Smooth muscle cell (in vitro differentiated cells): Measurements from ENCODE around the gene UBTFL1. TPM values are rescaled to one million over a fixed set of nuclear protein-coding genes. Genes with fewer than 3 reads are reported as not detected.
A peak's percentile ranks its signal among the peaks of the same experiment; 100 is the strongest.
"Not testable (repeated sequence)": the region's sequence is repeated elsewhere in the genome, so short reads cannot be mapped to it uniquely, and the experiment has no call there.

Experiments
- DNase-seq: peaks from one replicate; lab custom pipeline; 2025; ENCODE audit not compliant: unreplicated experiment; lab: John Stamatoyannopoulos, UW
- H2AFZ ChIP-seq: fragments of 200-600 bp; sonication (generic); 2 replicates; pipeline ENCODE4 v1.6.0; 2016; ENCODE audit warnings: antibody characterized with exemption, low read depth, mild to moderate bottlenecking
- H3F3A ChIP-seq: fragments of 200-600 bp; sonication (generic); 2 replicates; pipeline ENCODE4 v1.6.0; 2017; ENCODE audit warnings: antibody characterized with exemption, low read depth
- H3K27ac ChIP-seq: fragments of 200-600 bp; sonication (generic); 2 replicates; pipeline ENCODE4 v1.5.1; 2016; ENCODE audit warnings: low read depth, mild to moderate bottlenecking
- H3K27me3 ChIP-seq: fragments of 200-600 bp; sonication (generic); 2 replicates; pipeline ENCODE4 v1.6.1; 2016; ENCODE audit warnings: low read depth, mild to moderate bottlenecking
- H3K36me3 ChIP-seq: fragments of 200-600 bp; sonication (generic); 2 replicates; pipeline ENCODE4 v1.5.1; 2016; ENCODE audit warnings: low read depth
- H3K4me1 ChIP-seq: fragments of 200-600 bp; sonication (generic); 2 replicates; pipeline ENCODE4 v1.5.1; 2016; ENCODE audit warnings: low read depth
- H3K4me2 ChIP-seq: fragments of 200-600 bp; sonication (generic); 2 replicates; pipeline ENCODE4 v1.6.0; 2016; ENCODE audit warnings: mild to moderate bottlenecking
- H3K4me3 ChIP-seq: fragments of 200-600 bp; sonication (generic); 2 replicates; pipeline ENCODE4 v1.5.1; 2016; ENCODE audit warnings: mild to moderate bottlenecking
- H3K79me2 ChIP-seq: fragments of 200-600 bp; sonication (generic); 2 replicates; pipeline ENCODE4 v1.6.0; 2016; ENCODE audit warnings: low read depth, mild to moderate bottlenecking
- H3K9ac ChIP-seq: fragments of 200-600 bp; sonication (generic); 2 replicates; pipeline ENCODE4 v1.6.0; 2016; ENCODE audit warnings: low read depth
- H3K9me3 ChIP-seq: fragments of 200-600 bp; sonication (generic); replicated peaks from 2 replicates; pipeline ENCODE4 v1.5.1; 2016; ENCODE audit warnings: low read depth
- H4K20me1 ChIP-seq: fragments of 200-600 bp; sonication (generic); 2 replicates; pipeline ENCODE4 v1.6.0; 2016; ENCODE audit warnings: low read depth
- WGBS: methylation state at CpG from one replicate; pipeline ENCODE4 v1.1.7; 2016; ENCODE audit warnings: low lambda C conversion rate; 5-methylcytosine and 5-hydroxymethylcytosine counted together
- polyA plus RNA-seq: library from polyadenylated mRNA; unstranded; fragments of >200 nt; fragmentation: Nextera tagmentation; extraction: Ambion mirVana; gene quantifications from 2 replicates; pipeline ENCODE4 v1.2.1, GENCODE V29; 2016
- total RNA-seq: library from RNA; depleted of rRNA; stranded (reverse); fragments of >200 nt; gene quantifications from 2 replicates; pipeline ENCODE4 v1.2.3, GENCODE V29; 2014
- TF ChIP-seq, protein P1 (sequence below): fragments of 200-600 bp; sonication (generic); IDR thresholded peaks from 2 replicates; pipeline ENCODE4 v1.5.1; 2017; ENCODE audit warnings: borderline replicate concordance, mild to moderate bottlenecking, antibody characterized with exemption; ENCODE audit not compliant: insufficient read depth, poor library complexity, severe bottlenecking

Gene UBTFL1
- not detected in 2 replicates for total RNA-seq
- not detected in 2 replicates for polyA plus RNA-seq

GRCh38 chr11:90085650-90086049 lies at the start of gene UBTFL1:
Gene UBTFL1, plus strand, starts transcription at chr11:90085950. Its CDS starts 0 bp downstream, at chr11:90085950.
- not testable (repeated sequence) for H4K20me1 ChIP-seq, H2AFZ ChIP-seq, H3K4me2 ChIP-seq, H3K9me3 ChIP-seq, H3K27me3 ChIP-seq, H3K79me2 ChIP-seq, H3K36me3 ChIP-seq, H3K4me3 ChIP-seq, H3K9ac ChIP-seq, H3K27ac ChIP-seq, H3F3A ChIP-seq, DNase-seq, H3K4me1 ChIP-seq
- 95% methylated on average over 3 of the region's 3 CpGs for WGBS

DNA sequence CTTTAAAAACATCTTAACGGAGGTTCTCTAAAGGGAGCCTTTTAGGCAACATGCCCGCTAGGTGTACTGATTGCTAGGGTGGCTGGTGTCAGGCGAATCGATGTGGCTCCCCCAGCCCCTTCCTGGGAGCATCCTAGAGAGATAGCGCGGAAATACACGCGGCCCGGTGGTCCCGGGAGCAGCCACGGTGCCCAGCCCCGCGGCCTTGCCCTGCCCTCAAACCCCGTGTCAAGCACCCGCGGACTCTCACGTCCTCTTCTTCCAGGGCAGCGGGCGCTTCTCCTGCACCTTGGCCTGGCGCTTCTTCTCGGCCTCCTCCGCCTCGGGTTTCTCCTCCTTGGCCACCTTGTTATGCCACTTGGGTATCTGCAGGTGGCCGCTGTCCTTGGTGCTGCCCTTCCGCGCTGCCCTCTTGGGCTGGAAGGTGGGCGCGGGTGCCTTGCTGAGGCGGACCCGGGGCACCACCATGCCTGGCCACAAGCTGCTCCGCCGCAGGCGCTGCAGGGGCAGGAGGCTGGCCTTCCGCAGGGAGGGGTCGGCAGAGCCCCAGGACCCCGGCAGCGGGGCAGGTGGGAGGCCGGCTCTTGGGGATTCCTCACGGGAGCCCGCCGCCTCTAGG lies 34.0 kb upstream of the UBTFL1 start:
- H3K4me1 ChIP-seq, H3K27me3 ChIP-seq, H3F3A ChIP-seq, H3K27ac ChIP-seq, H4K20me1 ChIP-seq, DNase-seq, H3K4me2 ChIP-seq, H3K4me3 ChIP-seq, H3K36me3 ChIP-seq, H2AFZ ChIP-seq, H3K79me2 ChIP-seq, H3K9ac ChIP-seq, H3K9me3 ChIP-seq: not testable (repeated sequence)
- WGBS = 56% methylated on average over 17 of the region's 41 CpGs

GRCh38 chr11:90052311-90052710 lies 33.4 kb upstream of the UBTFL1 start:
- not testable (repeated sequence) for H3K27ac ChIP-seq, H3K4me3 ChIP-seq, H3K9me3 ChIP-seq, H3K4me1 ChIP-seq, H3F3A ChIP-seq, H2AFZ ChIP-seq, H3K36me3 ChIP-seq, H3K4me2 ChIP-seq, H4K20me1 ChIP-seq, H3K27me3 ChIP-seq, H3K9ac ChIP-seq, H3K79me2 ChIP-seq, DNase-seq
- 2% methylated on average over 13 of the region's 33 CpGs for WGBS
- TF ChIP-seq, protein P1, sequence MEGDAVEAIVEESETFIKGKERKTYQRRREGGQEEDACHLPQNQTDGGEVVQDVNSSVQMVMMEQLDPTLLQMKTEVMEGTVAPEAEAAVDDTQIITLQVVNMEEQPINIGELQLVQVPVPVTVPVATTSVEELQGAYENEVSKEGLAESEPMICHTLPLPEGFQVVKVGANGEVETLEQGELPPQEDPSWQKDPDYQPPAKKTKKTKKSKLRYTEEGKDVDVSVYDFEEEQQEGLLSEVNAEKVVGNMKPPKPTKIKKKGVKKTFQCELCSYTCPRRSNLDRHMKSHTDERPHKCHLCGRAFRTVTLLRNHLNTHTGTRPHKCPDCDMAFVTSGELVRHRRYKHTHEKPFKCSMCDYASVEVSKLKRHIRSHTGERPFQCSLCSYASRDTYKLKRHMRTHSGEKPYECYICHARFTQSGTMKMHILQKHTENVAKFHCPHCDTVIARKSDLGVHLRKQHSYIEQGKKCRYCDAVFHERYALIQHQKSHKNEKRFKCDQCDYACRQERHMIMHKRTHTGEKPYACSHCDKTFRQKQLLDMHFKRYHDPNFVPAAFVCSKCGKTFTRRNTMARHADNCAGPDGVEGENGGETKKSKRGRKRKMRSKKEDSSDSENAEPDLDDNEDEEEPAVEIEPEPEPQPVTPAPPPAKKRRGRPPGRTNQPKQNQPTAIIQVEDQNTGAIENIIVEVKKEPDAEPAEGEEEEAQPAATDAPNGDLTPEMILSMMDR = peak; percentile 14

GRCh38 chr11:90053545-90053944 lies 32.2 kb upstream of the UBTFL1 start:
- not testable (repeated sequence) for H4K20me1 ChIP-seq, H3F3A ChIP-seq, H3K36me3 ChIP-seq, H3K4me1 ChIP-seq, H2AFZ ChIP-seq, H3K4me2 ChIP-seq, H3K4me3 ChIP-seq, H3K27ac ChIP-seq, H3K9ac ChIP-seq, H3K27me3 ChIP-seq, H3K9me3 ChIP-seq, H3K79me2 ChIP-seq, DNase-seq
- WGBS = 71% methylated on average over 13 of the region's 28 CpGs

GRCh38 chr11:90088731-90089130 lies 3.0 kb downstream of the UBTFL1 start:
- not testable (repeated sequence) for H2AFZ ChIP-seq, H3K79me2 ChIP-seq, H3K27me3 ChIP-seq, H3K36me3 ChIP-seq, H3K27ac ChIP-seq, H3K4me3 ChIP-seq, DNase-seq, H3K9ac ChIP-seq, H3F3A ChIP-seq, H4K20me1 ChIP-seq, H3K4me2 ChIP-seq, H3K4me1 ChIP-seq, H3K9me3 ChIP-seq
- 49% methylated on average over 2 of the region's 2 CpGs for WGBS

DNA sequence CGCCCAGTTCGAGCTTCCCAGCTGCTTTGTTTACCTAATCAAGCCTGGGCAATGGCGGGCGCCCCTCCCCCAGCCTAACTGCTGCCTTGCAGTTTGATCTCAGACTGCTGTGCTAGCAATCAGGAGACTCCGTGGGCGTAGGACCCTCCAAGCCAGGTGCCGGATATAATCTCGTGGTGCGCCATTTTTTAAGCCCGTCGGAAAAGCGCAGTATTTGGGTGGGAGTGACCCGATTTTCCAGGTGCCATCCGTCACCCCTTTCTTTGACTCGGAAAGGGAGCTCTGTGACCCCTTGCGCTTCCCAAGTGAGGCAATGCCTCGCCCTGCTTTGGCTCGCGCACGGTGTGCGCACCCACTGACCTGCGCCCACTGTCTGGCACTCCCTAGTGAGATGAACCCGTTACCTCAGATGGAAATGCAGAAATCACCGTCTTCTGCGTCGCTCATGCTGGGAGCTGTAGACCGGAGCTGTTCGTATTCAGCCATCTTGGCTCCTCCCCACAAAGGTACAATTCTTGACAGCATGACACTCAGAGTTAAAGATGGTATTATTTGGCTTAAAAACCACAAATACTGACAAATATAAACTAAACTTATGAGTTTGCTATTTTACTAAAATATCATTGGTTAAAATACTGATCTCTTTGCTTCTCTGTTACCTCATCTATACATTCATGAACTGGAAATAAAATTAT lies 9.6 kb downstream of the UBTFL1 start:
- H3K27ac ChIP-seq, H2AFZ ChIP-seq, H3K4me2 ChIP-seq, H3F3A ChIP-seq, H3K36me3 ChIP-seq, DNase-seq, H3K9ac ChIP-seq, H3K4me3 ChIP-seq, H3K4me1 ChIP-seq, H3K9me3 ChIP-seq, H3K79me2 ChIP-seq, H3K27me3 ChIP-seq, H4K20me1 ChIP-seq: not testable (repeated sequence)
- WGBS = 86% methylated on average over 21 of the region's 28 CpGs

DNA sequence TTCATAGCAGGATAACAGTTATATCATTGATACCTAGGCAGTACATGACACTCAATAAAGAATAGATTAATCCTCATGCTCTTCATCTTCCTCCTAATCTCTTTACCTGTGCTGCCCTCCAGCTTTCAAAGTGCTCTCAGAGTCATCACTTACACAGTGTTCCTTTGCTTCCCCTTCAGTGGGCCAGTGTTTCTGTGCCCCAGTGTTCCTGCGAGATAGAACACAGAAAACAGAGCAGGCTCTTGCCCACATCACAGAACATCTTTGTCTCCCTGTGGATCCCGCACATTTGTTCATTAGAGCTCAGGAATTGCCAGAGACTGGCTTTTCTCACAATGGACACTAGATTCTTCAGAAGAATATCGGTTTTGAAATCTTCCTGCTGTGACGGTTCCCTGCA lies 12.5 kb downstream of the UBTFL1 start:
- DNase-seq, H3K4me1 ChIP-seq, H3K36me3 ChIP-seq, H3K9me3 ChIP-seq, H3K27me3 ChIP-seq, H3K27ac ChIP-seq, H3F3A ChIP-seq, H3K79me2 ChIP-seq, H4K20me1 ChIP-seq, H2AFZ ChIP-seq, H3K4me2 ChIP-seq, H3K4me3 ChIP-seq, H3K9ac ChIP-seq: not testable (repeated sequence)
- WGBS = 89% methylated on average over 4 of the region's 4 CpGs
